Parathyroid adenoma (tissue), 2 donors: ENCODE measurements around the gene ARFIP1.
"Not testable (repeated sequence)": the region's sequence is repeated elsewhere in the genome, so short reads cannot be mapped to it uniquely, and the experiment has no call there.

Experiments used
- H2AFZ ChIP-seq: fragments of 300-600 bp; sonication (generic); one replicate; pipeline ENCODE4 v1.7.0; 2017; ENCODE audit warnings: antibody characterized with exemption, mild to moderate bottlenecking
- H3K27ac ChIP-seq: fragments of 300-600 bp; sonication (generic); one replicate; pipeline ENCODE4 v1.7.0; 2017
- H3K27me3 ChIP-seq: fragments of 300-600 bp; sonication (generic); one replicate; pipeline ENCODE4 v1.7.0; 2017; ENCODE audit warnings: low read length; ENCODE audit not compliant: control insufficient read depth, insufficient read depth
- H3K36me3 ChIP-seq: fragments of 300-600 bp; sonication (generic); one replicate; pipeline ENCODE4 v1.7.0; 2017; ENCODE audit warnings: low read length; ENCODE audit not compliant: control insufficient read depth, insufficient read depth
- H3K4me1 ChIP-seq: fragments of 300-600 bp; sonication (generic); one replicate; pipeline ENCODE4 v1.7.0; 2017; ENCODE audit warnings: control low read depth
- H3K4me2 ChIP-seq: fragments of 300-600 bp; sonication (generic); one replicate; pipeline ENCODE4 v1.7.0; 2017; ENCODE audit warnings: low read length
- H3K4me3 ChIP-seq: fragments of 300-600 bp; sonication (generic); one replicate; pipeline ENCODE4 v1.7.0; 2017; ENCODE audit warnings: low read depth, low read length
- H3K79me2 ChIP-seq: fragments of 300-600 bp; sonication (generic); one replicate; pipeline ENCODE4 v1.7.0; 2017; ENCODE audit warnings: control low read depth
- H3K9ac ChIP-seq: fragments of 300-600 bp; sonication (generic); one replicate; pipeline ENCODE4 v1.7.0; 2017; ENCODE audit warnings: mild to moderate bottlenecking
- H3K9me3 ChIP-seq: fragments of 300-600 bp; sonication (generic); one replicate; pipeline ENCODE4 v1.7.0; 2017; ENCODE audit warnings: low read length; ENCODE audit not compliant: control insufficient read depth
- CTCF ChIP-seq: fragments of 300-600 bp; sonication (generic); IDR thresholded peaks from one replicate; pipeline ENCODE4 v1.7.0; 2017; ENCODE audit warnings: antibody characterized with exemption, mild to moderate bottlenecking
- donor health status: primary hyperparathyroidism.

ARFIP1 gene

GRCh38 chr4:152853293-152853692 is 73.5 kb downstream of the ARFIP1 start:
- peaks cover 9% of the 10 kb centered on the region for H3K4me1 ChIP-seq
- no peak overlapping the region for H2AFZ ChIP-seq
- peaks cover 10% of the 10 kb centered on the region for H3K79me2 ChIP-seq
- peaks cover 3% of the 10 kb centered on the region for H3K9me3 ChIP-seq
- H3K27me3 ChIP-seq: no peaks in the 10 kb centered on the region
- TF ChIP-seq CTCF: no peak
- no peak overlapping the region for H3K9ac ChIP-seq
- no peak overlapping the region for H3K4me2 ChIP-seq
- H3K27ac ChIP-seq: no peak overlapping the region
- H3K4me3 ChIP-seq: no peak overlapping the region
- no peaks in the 10 kb centered on the region for H3K36me3 ChIP-seq

- H3K9me3 ChIP-seq, H3K79me2 ChIP-seq, H3K9ac ChIP-seq, H3K4me3 ChIP-seq, H3K4me1 ChIP-seq, H3K27ac ChIP-seq, H3K4me2 ChIP-seq, H2AFZ ChIP-seq, H3K36me3 ChIP-seq, H3K27me3 ChIP-seq: not testable (repeated sequence)
Observed at GRCh38 chr4:152854016-152854415, 74.3 kb downstream of the ARFIP1 start.

GRCh38 chr4:152856960-152857359 is 77.2 kb downstream of the ARFIP1 start:
- Histone ChIP-seq H3K4me3 (no peak overlapping the region), H3K79me2 (peaks cover 10% of the 10 kb centered on the region), H3K27me3 (no peaks in the 10 kb centered on the region), H3K9ac (no peak overlapping the region), H3K4me2 (no peak overlapping the region), H3K36me3 (no peaks in the 10 kb centered on the region), H2AFZ (no peak overlapping the region), H3K27ac (no peak overlapping the region), H3K9me3 (peaks cover 3% of the 10 kb centered on the region), H3K4me1 (peaks cover 5% of the 10 kb centered on the region)
- TF ChIP-seq CTCF: no peak

- TF ChIP-seq CTCF: no peak
- Histone ChIP-seq H3K27ac (no peak overlapping the region), H3K9me3 (no peaks in the 10 kb centered on the region)
Observed at GRCh38 chr4:152858934-152859333, 79.2 kb downstream of the ARFIP1 start.

GRCh38 chr4:152860046-152860445 is 80.3 kb downstream of the ARFIP1 start:
- H3K4me1 ChIP-seq: peaks cover 5% of the 10 kb centered on the region
- H3K27me3 ChIP-seq: no peaks in the 10 kb centered on the region
- no peaks in the 10 kb centered on the region for H3K9me3 ChIP-seq
- H3K4me3 ChIP-seq: no peak overlapping the region
- no peaks in the 10 kb centered on the region for H3K79me2 ChIP-seq
- TF ChIP-seq CTCF: no peak
- no peak overlapping the region for H3K9ac ChIP-seq
- H3K36me3 ChIP-seq: no peaks in the 10 kb centered on the region
- H2AFZ ChIP-seq: no peak overlapping the region
- H3K4me2 ChIP-seq: no peak overlapping the region
- no peak overlapping the region for H3K27ac ChIP-seq

More at GRCh38 chr4:152858934-152859333, 79.2 kb downstream of the ARFIP1 start:
- H3K9ac ChIP-seq: no peak overlapping the region
- no peak overlapping the region for H2AFZ ChIP-seq
- H3K27me3 ChIP-seq: no peaks in the 10 kb centered on the region
- H3K4me3 ChIP-seq: no peak overlapping the region
- H3K79me2 ChIP-seq: peaks cover 10% of the 10 kb centered on the region
- H3K36me3 ChIP-seq: no peaks in the 10 kb centered on the region
- H3K4me2 ChIP-seq: no peak overlapping the region
- peaks cover 5% of the 10 kb centered on the region for H3K4me1 ChIP-seq
